ENCODE results near the gene PRKCB.
"Not testable (repeated sequence)": the region's sequence is repeated elsewhere in the genome, so short reads cannot be mapped to it uniquely, and the experiment has no call there.

Gene PRKCB

GRCh38 chr16:23905027-23905426 is 69.2 kb downstream of the PRKCB start:
- DNase-seq = peak; percentile 35

GRCh38 chr16:23907457-23907902 is 71.7 kb downstream of the PRKCB start:
- DNase-seq = no peak

GRCh38 chr16:23907903-23908302 is 72.1 kb downstream of the PRKCB start:
- no peak for DNase-seq

- no peak for DNase-seq
Measured at GRCh38 chr16:23908790-23909189, 73.0 kb downstream of the PRKCB start.

GRCh38 chr16:23909792-23910418 is 74.1 kb downstream of the PRKCB start:
- DNase-seq = no peak

- no peak for DNase-seq
Measured at GRCh38 chr16:23914946-23915530, 79.3 kb downstream of the PRKCB start.

- DNase-seq = not testable (repeated sequence)
Measured at GRCh38 chr16:23916552-23916951, 80.8 kb downstream of the PRKCB start.

- no peak for DNase-seq
Measured at GRCh38 chr16:23917621-23918020, 81.8 kb downstream of the PRKCB start.

- DNase-seq = no peak
Measured at GRCh38 chr16:23920446-23920845, 84.7 kb downstream of the PRKCB start.

GRCh38 chr16:23920899-23921298 is 85.1 kb downstream of the PRKCB start:
- DNase-seq = no peak

GRCh38 chr16:23922406-23922805 is 86.6 kb downstream of the PRKCB start:
- DNase-seq = no peak

GRCh38 chr16:23924128-23924527 is 88.3 kb downstream of the PRKCB start:
- DNase-seq = no peak

GRCh38 chr16:23927796-23928195 is 92.0 kb downstream of the PRKCB start:
- no peak for DNase-seq

GRCh38 chr16:23929237-23929636 is 93.5 kb downstream of the PRKCB start:
- DNase-seq = no peak

- no peak for DNase-seq
Measured at GRCh38 chr16:23929856-23930255, 94.1 kb downstream of the PRKCB start.

- no peak for DNase-seq
Measured at GRCh38 chr16:23930791-23931190, 95.0 kb downstream of the PRKCB start.

- DNase-seq = no peak
Measured at GRCh38 chr16:23931199-23931598, 95.4 kb downstream of the PRKCB start.

- not testable (repeated sequence) for DNase-seq
Measured at GRCh38 chr16:23933650-23934049, 97.9 kb downstream of the PRKCB start.

- no peak for DNase-seq
Measured at GRCh38 chr16:23934610-23935236, 98.9 kb downstream of the PRKCB start.

GRCh38 chr16:23940111-23940510 is 104.3 kb downstream of the PRKCB start:
- DNase-seq = no peak

GRCh38 chr16:23941025-23941424 is 105.2 kb downstream of the PRKCB start:
- DNase-seq = no peak

GRCh38 chr16:23941963-23942564 is 106.3 kb downstream of the PRKCB start:
- DNase-seq = no peak

- DNase-seq = no peak
Measured at GRCh38 chr16:23943604-23944003, 107.8 kb downstream of the PRKCB start.

- DNase-seq = no peak
Measured at GRCh38 chr16:23944381-23944780, 108.6 kb downstream of the PRKCB start.
